EL (cell line): ENCODE results near the gene NAPSA.

Experiments used
- DNase-seq: peaks from one replicate; pipeline ENCODE4 v3.0.0-alpha.2; 2016

NAPSA gene

DNA sequence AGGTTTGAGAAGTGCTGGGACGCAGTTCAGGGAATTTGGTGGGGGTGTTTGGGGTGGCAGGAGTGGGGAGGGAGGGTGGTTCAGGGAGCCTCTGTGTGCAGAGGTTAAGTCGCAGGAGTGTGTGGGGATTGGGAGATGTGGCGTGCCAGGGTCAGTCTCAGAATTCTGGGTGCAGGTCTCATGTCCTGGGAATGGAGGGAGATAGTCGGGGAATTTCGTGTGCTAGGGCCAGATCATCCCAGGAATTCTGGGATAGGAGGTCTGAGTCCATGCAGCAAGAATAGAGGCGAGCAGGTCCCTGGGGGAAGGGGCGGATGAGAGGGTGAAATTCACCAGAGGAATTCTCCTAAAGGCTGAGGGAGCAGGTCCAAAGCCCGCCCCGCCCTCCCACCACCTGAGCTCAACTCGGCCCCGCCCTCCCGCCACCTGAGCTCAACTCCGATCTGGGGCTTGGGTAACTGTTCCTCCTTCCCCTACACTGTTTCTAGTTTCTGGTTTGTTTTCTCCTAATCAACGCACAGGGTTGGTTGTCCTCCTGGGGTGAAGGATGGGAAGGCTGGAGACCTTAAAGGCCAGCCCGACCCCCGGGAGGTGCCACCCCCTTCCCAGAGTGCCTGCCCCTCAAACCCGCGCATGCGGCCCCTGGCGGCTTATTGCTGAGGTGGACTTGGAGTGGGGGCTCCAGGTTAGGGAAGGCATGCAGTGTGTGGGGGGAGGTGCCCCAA lies 51.5 kb downstream of the NAPSA start:
- no peak for DNase-seq

DNA sequence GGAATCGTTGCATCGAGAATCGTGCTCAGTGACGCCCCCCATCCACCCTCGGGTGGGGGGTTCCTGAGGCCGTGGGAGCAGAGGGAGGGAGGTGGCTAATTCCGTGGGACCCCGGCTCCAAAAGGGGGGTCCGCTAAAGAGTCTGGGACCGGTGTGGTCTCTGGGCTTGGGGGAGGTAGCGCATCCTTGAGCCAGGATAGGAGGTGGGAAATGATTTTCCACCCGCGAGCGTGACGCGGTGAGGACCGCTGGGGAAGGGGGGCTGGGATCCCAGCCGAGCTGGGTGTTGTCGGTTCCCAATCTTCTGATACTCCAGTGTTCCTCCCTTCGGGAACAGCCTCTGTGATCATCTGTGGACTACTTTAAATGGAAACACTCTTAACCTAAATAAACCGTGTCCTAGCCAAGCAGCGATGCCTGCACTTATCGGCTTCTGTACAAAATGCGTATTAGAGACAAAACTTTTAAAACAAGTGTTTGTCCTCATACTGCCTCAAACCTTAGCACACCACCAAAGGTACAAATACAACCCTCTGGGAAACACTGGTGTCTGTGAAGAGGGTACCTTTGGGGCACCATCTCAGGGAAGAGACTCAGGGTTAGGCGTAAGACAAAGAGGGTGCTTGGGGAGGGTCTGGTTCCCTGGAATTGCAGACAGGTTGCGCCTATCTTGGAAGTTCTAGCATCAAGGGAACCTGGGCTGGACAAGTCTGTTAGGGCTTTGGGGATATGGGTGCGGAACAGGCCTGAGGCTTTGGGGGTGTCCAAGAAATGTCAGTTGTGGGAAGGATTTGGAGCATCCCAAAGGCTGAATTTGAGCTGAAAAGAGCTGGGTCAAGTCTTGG lies 52.2 kb downstream of the NAPSA start:
- no peak for DNase-seq

DNA sequence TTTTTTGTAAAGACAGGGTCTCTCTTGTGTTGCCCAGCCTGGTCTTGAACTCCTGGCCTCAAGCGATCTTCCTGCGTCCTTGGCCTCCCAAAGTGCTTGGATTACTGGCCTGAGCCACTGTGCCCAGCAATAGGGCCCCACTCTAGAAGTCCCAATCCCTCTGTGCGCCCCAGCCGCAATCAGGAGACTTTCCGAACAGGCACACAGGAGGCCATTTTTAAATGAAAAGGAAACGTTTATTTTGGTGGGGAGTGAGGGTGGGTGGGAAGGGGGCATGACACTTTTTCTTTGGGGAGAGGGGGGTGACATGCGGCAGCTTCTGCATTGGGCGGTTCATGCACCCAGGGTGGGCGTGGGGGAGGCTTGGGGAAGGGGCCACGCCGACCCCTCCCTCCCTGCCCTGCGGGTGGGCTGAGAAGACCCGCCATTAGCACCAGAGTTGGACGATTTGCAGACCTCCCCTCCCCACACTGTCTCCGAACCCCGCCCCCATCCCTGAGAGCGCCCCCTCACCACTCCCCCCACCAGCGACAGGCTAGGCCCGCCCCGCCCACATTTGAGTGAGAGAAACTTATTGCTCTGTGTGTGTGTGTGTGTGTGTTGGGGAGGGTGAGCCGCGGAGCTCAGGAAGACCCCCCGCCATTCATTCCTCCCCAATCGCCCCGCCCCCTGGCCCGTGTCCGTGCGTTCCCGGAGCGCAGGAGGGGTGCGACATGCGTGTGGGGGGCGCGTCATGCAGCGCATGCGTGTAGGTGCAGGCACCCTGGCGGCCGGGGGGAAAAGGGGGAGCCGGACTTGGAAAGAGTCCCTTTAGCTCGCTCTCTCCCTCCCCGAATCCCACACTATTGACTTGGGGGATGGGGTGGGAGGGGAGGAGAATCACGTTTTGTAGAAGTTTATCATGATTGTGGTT lies 53.5 kb downstream of the NAPSA start:
- no peak for DNase-seq

DNA sequence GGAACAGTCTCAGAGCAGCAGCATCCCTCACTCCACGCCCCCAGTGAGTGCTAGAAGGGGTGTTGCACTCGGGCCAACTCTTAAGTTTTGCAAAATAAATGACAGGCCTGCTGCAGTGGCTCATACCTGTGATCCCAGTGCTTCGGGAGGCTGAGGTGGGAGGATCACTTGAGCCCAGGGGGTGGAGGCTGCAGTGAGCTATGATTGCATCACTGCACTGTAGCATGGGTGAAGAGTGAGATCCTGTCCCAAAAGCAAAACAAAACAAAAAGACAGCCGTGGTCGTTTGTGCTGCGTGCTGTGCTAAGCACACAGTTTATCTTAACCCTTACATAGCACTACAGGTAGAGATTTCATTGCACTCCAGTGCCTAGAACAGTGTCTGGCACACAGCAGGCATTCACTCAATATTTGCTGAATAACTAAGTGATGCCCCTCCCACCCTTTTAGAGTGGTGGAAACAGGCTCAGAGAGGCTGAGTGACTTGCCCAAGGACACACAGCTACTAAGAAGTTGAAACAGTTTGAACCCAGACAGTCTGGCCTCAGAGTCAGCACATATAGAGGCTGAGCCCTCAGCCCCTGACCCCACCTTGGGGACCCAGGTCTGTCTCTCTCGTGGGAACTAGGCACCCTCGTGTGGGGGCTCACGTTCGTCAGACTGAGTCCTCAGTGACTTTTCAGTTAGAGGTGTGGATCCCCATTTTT lies 54.5 kb downstream of the NAPSA start:
- no peak for DNase-seq

DNA sequence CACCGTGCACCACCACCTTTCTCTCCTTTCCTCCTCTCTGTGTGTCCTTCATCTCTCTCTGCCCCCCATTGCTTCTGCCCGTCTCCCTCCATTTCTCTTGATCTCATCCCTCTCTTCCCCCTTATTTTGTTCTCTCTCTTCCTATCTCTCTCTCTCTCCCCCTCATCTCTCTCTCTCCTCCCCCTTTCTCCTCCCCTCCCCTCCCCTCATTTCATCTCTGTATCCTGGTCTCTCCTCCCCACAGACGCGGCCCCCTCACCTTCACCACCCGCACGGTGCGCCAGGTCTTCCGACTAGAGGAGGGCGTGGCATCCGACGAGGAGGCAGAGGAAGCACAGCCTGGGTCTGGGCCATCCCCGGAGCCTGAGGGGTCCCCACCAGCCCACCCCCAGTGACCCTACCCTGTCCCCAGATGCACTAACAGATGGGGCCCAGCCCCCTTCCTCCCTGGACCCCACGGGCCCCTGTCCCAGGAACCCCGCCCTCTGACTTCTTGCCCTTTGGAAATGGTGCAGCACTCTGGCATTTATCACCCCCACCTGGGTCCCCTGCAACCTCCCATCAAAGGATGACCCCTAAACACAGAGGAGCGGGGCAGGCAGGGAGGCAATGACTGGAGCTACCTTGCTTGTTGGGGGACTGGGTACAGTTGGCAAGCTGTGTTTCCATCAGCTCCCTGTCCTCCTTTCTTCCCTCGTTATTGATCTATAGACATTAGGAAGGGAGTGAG lies 55.9 kb downstream of the NAPSA start:
- no peak for DNase-seq

DNA sequence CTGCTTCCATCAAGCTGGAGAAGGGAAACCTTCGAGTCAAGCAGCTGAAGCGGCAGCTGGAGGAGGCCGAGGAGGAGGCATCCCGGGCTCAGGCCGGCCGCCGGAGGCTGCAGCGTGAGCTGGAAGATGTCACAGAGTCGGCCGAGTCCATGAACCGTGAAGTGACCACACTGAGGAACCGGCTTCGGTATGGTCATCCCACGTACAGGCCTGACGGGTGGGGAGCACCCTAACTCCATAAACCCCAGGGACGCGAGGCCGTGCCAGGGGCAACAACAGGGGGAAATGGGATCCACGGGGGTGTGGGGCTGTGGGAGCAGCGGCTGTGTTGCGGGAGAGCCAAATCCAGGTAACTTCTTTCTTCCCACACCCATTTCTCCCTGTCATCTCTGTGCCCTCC lies 56.4 kb downstream of the NAPSA start:
- DNase-seq = no peak
